GM12873 (cell line): ENCODE data around the gene WWOX.

Experiments
- TF ChIP-seq, protein P1 (sequence below): IDR thresholded peaks from 2 replicates; pipeline ENCODE4 v1.5.1; 2012; ENCODE audit warnings: low read depth, mild to moderate bottlenecking, moderate library complexity, low read length, control low read depth; ENCODE audit not compliant: insufficient read depth; ENCODE audit errors: missing control alignments

WWOX gene

GRCh38 chr16:78450255-78450654 lies 350.8 kb downstream of the WWOX start:
- TF ChIP-seq, protein P1, sequence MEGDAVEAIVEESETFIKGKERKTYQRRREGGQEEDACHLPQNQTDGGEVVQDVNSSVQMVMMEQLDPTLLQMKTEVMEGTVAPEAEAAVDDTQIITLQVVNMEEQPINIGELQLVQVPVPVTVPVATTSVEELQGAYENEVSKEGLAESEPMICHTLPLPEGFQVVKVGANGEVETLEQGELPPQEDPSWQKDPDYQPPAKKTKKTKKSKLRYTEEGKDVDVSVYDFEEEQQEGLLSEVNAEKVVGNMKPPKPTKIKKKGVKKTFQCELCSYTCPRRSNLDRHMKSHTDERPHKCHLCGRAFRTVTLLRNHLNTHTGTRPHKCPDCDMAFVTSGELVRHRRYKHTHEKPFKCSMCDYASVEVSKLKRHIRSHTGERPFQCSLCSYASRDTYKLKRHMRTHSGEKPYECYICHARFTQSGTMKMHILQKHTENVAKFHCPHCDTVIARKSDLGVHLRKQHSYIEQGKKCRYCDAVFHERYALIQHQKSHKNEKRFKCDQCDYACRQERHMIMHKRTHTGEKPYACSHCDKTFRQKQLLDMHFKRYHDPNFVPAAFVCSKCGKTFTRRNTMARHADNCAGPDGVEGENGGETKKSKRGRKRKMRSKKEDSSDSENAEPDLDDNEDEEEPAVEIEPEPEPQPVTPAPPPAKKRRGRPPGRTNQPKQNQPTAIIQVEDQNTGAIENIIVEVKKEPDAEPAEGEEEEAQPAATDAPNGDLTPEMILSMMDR, result no peak

GRCh38 chr16:78452025-78452555 lies 352.6 kb downstream of the WWOX start:
- TF ChIP-seq, protein P1, result no peak

DNA sequence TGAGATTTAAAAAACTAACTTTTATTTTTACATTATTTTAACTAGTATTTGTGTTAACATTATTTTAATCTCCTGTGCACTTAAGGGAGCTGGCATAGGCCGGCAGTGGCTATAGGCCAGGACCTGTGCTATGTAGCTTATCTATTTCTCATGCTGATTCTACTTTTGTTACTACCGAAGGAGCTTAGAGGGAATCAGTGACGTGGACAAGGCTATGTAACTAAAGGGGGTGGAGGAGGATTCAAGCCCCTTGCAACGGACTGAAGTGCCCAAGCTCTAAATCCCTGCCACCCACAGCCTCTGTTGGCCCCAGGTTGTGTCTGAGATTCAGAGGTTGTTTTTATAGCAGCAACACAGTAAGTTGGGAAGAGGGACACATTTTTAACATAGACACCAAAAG lies 356.4 kb downstream of the WWOX start:
- TF ChIP-seq, protein P1, result no peak

GRCh38 chr16:78458588-78458987 lies 359.1 kb downstream of the WWOX start:
- TF ChIP-seq, protein P1, result no peak

DNA sequence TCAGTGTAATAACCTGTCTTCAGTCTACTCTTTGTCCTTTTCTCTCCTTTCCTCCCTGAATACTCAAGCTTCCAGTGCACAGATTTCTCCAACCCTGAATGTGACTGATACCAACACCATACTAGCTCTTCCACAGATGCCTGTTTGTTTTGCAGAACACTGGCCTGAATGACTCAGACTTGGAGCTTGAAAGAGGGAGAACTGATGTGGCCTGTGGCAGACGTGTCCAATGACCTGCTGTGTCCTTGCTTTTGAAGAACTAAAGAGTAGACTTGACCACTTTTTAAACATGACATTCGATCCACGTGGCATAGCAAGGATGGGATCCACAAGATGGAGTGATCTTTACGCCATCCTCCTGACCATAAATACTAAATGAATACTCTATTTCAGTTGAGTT lies 361.0 kb downstream of the WWOX start:
- TF ChIP-seq, protein P1, result no peak

DNA sequence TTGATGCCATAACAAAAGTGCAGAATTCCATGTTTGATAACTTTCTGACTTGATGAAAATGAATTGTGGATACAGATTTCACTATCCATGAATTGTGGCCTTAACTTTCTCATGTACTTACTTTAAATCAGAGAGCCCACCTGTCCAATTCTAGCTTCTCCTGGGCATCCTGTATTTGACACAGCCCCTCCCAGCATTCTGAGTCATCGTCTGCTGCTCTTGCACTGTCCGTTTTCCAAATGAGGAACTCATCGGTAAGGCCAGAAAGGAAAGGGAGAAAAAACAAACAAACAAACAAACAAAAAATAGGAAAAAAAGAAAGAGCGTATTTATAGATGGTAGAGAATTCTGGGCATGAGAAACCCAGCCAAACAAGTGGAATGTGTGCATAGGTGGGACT lies 361.6 kb downstream of the WWOX start:
- TF ChIP-seq, protein P1, result no peak

DNA sequence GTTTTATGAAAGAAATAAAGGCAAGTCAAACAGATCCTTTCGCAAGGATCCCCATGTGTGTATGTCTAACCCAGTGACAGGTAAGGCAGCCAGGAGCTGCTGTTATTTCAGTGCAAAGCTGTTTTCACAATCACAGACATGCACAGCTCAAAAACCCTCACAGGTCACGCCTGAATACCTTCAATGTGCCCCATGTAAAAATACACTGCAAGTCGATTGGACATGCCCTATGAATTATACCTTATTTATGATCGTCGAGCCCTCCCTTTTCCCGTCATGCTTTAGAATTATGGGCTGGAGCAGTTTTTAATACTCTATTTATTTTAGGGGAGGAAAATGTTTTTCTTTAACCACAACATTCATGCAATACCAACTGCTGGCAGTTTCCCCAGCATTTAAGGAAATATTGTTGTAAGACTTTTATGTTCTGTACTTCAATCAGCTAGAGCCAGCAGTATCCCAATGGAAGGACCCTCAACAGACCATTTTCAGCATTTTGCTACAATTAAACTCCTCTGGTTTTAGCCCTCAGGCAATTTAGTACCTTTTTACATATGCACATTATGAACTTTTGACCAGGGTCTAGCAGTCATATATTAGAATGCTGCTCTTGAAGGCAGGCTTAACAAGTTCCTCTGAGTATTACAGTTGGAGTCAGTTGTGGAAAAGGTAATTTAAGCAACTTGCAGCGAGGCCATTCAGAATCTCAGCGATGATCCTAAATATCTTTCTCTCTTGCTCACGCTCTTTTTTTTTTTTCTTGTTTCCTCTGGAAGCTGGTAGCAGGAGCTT lies 362.2 kb downstream of the WWOX start:
- TF ChIP-seq, protein P1, result no peak
